Activated CD4-positive, alpha-beta T cell treated with anti-CD3 and anti-CD28 coated beads, Interleukin-2, amount 50 U/mL, for 4 hours (primary cell): ENCODE results near the gene COL6A1.

Source experiments
- DNase-seq, 2 experiments: peaks; one replicate each; pipeline ENCODE4 v3.0.0-alpha.2; 2020

Gene COL6A1

GRCh38 chr21:45981151-45982091 is at the start of gene COL6A1:
Gene COL6A1, plus strand, starts transcription at chr21:45981770. Its CDS starts 81 bp downstream, at chr21:45981851.
- DNase-seq: peak; percentile 41 to 48

- no peak for DNase-seq
Measured at GRCh38 chr21:45932922-45933502, 48.6 kb upstream of the COL6A1 start.

GRCh38 chr21:45934085-45934484 is 47.5 kb upstream of the COL6A1 start:
- DNase-seq: no peak

GRCh38 chr21:45934554-45934953 is 47.0 kb upstream of the COL6A1 start:
- DNase-seq: no peak

GRCh38 chr21:45935628-45936027 is 45.9 kb upstream of the COL6A1 start:
- no peak for DNase-seq

- DNase-seq: no peak
Measured at GRCh38 chr21:45937721-45938452, 43.7 kb upstream of the COL6A1 start.

- DNase-seq: no peak
Measured at GRCh38 chr21:45938453-45938755, 43.2 kb upstream of the COL6A1 start.

GRCh38 chr21:45938811-45939520 is 42.6 kb upstream of the COL6A1 start:
- no peak for DNase-seq

GRCh38 chr21:45939521-45940045 is 42.0 kb upstream of the COL6A1 start:
- no peak for DNase-seq

- DNase-seq: no peak
Measured at GRCh38 chr21:45940091-45940490, 41.5 kb upstream of the COL6A1 start.

- no peak for DNase-seq
Measured at GRCh38 chr21:45940621-45941337, 40.8 kb upstream of the COL6A1 start.

- DNase-seq: no peak
Measured at GRCh38 chr21:45941338-45941710, 40.2 kb upstream of the COL6A1 start.

- DNase-seq: no peak
Measured at GRCh38 chr21:45941717-45942546, 39.6 kb upstream of the COL6A1 start.

- no peak for DNase-seq
Measured at GRCh38 chr21:45942755-45943629, 38.6 kb upstream of the COL6A1 start.

GRCh38 chr21:45943630-45944540 is 37.7 kb upstream of the COL6A1 start:
- no peak for DNase-seq

- DNase-seq: no peak
Measured at GRCh38 chr21:45944601-45945000, 37.0 kb upstream of the COL6A1 start.

GRCh38 chr21:45945066-45945867 is 36.3 kb upstream of the COL6A1 start:
- DNase-seq: no peak

- DNase-seq: no peak
Measured at GRCh38 chr21:45945868-45946210, 35.7 kb upstream of the COL6A1 start.
